ENCODE measurements around the gene MYO18B.

The MYO18B gene

GRCh38 chr22:26047920-26048319 is 305.9 kb downstream of the MYO18B start:
- DNase-seq (ENCODE audit: low spot score) = no peak

DNA sequence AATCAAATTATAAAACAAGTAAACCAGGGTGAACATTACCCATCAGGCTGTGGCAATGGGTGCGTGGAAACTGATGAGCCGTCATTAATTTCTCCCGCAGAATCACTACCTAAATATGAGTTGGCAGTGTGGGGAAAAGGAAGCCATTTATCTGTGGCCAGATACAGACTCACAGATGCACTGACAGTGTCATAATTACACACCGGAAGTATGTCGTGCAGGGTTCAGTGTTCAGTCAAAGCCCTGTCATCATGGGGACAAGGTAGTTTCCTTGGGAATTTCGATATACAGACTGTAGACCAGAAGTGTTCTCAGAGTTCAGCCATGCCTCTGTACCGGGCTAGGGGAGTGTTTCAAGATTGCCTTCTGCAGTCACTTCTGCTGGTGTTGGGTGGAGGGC is 308.1 kb downstream of the MYO18B start:
- DNase-seq (ENCODE audit: low spot score) = peak; percentile 57

DNA sequence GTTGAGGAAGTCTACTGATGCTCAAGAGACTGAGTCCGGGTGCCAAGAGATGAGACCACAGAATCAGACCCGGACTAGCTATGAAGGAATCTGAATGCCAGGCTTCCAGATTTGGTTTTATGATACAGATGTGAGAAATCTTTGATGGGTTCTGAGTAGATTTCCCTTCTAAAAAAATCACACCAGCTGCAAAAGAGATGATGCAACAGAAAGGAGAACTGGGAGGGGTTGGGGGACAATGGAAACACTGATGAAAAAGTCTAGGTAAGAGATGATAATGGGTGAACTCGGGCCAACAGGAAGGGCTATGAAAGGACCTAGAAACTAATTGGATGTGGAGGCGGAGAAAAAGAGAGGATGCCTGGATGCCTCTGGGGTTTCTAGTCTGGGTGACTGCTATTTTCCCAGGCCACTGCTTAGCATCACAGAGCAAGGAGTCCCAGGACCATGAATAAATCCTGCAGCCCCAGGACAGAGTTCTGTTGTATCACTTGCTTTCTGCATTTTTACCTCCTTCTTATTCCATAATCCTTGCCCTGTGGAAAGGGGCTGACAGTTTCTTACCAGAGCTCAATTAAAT is 311.8 kb downstream of the MYO18B start:
- DNase-seq (ENCODE audit: low spot score) = no peak

DNA sequence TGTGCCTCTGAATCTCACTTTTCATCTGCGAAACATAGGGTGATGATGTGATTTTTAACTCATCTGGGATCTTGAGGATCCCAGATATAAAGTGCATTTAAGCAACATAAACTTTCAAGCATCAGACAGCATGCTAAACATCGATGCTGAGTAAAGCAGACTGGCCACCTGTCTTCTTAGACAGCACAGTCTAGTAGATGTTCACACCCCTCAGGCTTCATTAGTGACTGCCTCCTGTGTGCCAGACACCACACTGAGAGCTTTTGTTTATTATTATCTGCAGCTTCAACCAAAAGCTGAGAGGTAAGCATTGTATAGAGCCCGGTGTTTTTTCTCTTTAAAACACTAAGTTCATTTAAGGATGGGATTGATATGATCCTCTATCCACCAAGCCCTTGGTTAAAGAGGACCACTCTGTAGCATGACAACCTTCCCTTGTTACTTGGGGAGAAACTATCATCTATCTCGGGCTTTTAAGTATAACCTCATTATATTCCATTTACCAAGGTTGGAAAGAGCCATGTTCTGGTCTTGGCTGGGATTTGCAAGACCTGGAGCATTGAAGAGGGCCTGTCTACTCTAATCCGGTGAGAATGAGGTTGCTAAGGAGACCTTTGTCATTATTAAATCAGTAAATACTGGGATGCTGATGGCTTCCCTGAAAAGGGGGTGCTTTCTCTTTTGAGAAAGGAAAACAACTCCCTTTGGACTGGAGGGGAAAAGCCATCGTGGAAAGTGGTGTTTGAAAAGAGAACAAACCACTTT is 313.0 kb downstream of the MYO18B start:
- DNase-seq (ENCODE audit: low spot score) = no peak

- DNase-seq (ENCODE audit: low spot score) = no peak
Observed at GRCh38 chr22:26055693-26056092, 313.7 kb downstream of the MYO18B start.

DNA sequence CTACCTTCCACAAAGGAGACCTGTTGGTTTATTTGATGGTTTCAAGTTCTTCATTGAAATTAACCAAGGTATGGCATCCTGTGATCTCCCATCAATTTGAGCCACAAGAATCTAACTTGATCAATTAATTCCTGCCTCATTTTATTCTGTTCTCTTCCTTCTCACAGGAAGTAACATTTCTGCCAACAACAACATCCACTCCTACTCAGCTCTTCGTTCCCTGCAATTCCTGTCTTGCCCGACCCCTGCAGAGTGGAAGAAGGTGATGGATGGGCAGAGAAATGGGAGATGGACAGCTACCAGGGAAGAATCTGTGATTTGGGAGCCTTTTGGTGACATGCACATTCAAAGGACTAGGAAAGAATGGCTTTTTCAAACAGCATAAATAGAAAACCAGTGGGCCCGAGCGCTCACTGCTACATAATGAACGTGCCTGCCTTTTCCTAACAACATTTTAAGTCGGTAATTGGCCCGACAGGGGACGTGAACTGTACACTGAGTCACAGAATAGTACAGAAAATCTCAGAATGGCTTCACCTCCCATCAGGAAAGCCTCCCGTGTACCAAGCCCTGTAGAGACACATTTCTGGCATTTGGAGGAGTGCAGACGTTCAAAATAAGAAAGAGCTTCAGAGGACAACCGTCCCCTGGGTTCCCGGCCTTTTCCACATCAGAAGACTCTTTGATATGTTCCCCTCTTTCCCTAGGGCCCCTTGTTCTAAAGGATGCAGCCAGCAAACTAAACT is 314.6 kb downstream of the MYO18B start:
- DNase-seq (ENCODE audit: low spot score) = no peak

GRCh38 chr22:26057731-26058130 is 315.7 kb downstream of the MYO18B start:
- no peak for DNase-seq (ENCODE audit: low spot score)

DNA sequence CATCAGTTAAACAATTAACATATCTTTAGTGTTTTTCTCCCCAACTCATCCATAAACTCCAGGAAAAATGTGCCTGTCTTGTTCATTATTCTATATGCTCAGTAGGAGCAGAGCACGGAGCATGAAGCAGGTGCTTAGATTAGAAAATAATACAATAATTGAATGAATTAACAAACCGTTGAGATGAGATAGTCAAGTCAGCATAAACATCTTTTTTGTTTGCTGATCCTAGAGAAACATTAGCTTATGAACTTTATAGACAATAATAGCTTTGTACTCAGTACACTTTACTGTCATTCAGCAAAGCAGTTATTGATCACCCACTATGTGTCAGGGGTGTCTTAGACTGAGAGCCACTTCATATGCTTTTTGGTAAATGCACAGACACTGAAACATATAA is 322.1 kb downstream of the MYO18B start:
- no peak for DNase-seq (ENCODE audit: low spot score)

DNA sequence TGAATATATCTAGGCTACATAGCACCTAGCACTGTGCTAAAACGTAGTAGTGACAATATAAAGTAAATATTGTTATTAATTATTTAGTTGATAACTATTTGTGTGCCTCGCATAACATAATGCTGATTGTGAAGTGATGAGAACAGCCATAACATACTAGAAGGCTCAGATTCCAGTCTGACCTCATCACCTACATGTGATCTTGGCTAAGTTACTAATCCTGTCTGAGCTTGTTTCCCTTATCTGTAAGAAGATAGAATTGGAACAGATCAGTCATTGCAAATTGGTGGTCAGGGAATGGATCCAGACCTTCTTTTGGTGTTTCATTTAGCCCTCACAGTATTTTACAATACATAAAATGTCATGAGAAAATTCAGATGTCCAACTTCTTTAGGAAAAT is 323.9 kb downstream of the MYO18B start:
- no peak for DNase-seq (ENCODE audit: low spot score)

DNA sequence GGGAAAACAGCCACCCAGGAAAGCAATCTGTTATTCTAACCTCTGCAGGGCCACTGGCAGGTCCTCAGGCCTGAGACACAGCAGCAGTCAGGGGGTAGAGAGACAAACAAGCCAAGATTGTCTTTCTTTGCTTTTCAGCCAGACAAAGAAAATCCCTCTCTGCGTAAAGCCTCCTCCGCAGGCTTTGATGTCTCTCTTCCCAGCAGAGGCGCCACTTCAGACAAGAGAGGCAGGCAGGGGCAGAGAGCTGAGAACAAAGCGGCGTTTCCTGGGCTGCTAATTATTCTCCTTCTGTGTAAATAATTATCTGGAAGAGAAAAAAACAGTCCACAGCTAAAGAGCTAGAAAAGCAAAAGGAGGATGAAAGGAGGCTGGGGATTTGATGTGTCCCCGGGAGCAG is 324.5 kb downstream of the MYO18B start:
- no peak for DNase-seq (ENCODE audit: low spot score)

DNA sequence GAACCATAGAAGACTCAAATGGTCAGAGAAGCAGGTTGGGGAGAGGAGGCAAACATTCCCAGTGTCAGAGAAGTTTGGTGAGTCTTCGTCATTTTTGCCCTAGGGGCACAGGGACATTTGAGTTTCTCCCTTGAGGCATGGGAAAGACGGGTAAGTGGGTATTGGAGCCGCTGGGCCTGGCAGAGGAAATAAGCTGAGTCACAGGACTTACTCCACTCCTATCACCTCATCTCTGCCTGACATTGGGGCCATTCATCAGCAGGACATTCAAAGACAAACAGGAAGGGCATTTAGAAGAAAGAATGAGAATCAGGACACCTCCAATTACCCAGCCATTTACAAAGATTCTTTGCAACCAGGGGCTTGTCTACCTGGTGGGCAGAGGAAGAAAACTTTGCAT is 326.6 kb downstream of the MYO18B start:
- no peak for DNase-seq (ENCODE audit: low spot score)

DNA sequence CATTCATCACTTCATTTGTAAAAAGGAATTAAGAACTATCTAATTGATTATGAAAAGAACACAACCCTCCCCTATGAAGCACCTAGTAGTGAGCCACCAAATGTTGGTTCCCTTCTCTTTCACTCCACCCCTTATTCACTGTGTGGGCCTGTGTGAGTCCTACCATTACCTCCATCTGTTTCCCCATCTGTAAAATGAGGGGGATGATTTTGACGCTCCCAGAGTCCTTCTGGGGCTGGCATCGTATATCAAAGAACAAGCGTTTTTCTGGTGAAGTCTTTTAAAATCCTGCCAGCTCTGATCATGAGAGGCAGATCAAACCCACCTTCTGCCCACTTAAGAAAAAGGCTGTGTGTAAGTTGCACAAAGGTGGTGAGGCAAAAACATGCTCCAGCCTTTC is 330.6 kb downstream of the MYO18B start:
- DNase-seq (ENCODE audit: low spot score) = no peak

DNA sequence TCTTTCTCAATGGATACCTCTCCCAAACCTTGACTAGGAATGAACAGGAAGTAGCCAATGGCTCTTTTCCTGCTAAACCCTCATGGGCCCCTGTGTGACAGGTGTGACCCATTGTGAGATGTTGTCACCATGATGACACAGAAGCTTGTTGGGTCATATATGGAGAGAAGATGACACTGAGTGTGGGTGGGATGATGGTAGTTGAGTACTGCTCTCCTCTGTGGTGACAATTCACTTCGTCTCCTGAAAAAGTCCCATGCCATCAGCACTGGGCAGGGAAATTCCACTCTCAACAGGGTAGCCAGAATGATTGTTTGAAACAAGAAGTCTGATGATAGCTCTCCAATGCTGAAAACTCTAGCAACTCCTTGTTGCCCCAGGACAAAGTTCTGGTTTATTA is 333.3 kb downstream of the MYO18B start:
- no peak for DNase-seq (ENCODE audit: low spot score)

DNA sequence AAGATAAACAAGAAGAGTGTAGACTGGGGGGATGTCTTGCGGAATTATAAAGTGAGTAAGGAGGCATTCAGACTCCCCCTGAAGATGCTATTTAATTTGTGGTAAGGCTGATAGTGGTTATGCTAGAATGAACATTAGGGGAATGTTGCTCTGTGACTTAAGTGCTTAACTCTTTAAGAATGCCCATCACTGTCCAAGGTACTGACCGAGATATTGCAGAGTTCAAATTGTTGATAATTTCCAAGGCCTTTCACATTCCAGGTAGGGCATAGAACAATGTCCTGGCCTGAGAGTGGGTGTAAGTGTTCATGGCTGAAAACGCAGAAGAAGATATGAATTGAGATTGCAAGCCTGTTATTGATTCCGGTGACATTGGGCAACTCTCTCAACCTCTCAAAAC is 337.0 kb downstream of the MYO18B start:
- DNase-seq (ENCODE audit: low spot score) = peak; percentile 32
